Prostate gland (tissue), 2 donors: ENCODE measurements around the gene ZNF101.

Source experiments
- POLR2A ChIP-seq: fragments of 450-650 bp; IDR thresholded peaks from one replicate; pipeline ENCODE4 v1.6.1; 2016; ENCODE audit warnings: antibody characterized with exemption, mild to moderate bottlenecking
- POLR2AphosphoS5 ChIP-seq: sonication (generic); formaldehyde crosslinking; IDR thresholded peaks from one replicate; pipeline ENCODE4 v1.6.1; 2017; ENCODE audit warnings: antibody characterized with exemption
- TF ChIP-seq, protein P1 (sequence below), 4 experiments: fragments of 200-600 bp in 2 of 4; fragments of 450-650 bp in 2 of 4; sonication (generic) in 2 of 4; IDR thresholded peaks; 1 replicate in 3 of 4; 2 replicates in 1 of 4; pipeline ENCODE4 v1.5.1; 2016 to 2019; ENCODE audit warnings: antibody characterized with exemption in 4 of 4, mild to moderate bottlenecking in 2 of 4, moderate library complexity in 2 of 4

DNA sequence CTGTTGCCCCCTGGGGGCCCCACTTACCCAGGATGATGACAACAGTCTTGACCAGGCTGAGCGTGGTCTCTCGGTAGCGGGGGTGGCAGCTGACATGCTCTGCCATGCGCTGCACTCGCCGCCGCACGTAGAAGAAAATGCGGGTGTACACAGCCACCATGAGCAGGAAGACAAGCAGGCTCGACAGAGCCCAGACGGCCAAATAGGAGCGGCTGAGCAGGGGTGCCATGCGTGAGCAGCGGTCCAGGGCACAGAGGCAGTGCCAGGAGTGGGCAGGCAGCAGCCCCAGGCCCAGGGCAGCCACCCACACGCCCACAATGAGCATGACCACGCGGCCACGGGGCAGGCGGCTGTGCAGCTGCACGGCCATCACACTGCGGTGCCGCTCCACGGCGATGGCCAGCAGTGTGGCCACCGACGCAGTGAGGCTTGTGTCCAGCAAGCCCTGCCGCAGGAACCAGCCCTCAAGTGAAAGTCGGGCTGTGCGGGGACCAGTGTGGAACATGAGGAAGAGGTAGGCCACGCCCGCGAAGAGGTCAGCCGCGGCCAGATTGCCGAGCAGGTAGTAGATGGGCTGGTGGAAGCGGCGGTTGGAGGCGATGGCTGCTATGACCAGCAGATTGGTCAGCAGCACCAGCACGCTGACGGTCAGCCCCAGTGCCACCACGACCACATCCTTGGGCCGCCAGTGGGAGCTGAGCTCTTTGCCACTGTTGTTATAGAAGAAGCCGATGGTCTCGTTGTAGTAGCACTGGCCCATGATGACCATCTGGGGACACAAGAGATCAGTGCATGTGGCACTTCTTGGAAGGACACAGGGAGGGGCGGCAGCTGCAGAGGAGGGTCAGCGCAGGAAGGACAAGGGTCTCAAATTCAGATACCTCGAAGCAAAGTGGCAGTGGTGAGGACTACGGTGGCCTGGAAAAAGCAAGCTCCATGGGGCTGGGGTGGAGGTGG, 41.8 kb upstream of the ZNF101 start:
- TF ChIP-seq POLR2AphosphoS5 (no peak), POLR2A (no peak)
- TF ChIP-seq, protein P1, sequence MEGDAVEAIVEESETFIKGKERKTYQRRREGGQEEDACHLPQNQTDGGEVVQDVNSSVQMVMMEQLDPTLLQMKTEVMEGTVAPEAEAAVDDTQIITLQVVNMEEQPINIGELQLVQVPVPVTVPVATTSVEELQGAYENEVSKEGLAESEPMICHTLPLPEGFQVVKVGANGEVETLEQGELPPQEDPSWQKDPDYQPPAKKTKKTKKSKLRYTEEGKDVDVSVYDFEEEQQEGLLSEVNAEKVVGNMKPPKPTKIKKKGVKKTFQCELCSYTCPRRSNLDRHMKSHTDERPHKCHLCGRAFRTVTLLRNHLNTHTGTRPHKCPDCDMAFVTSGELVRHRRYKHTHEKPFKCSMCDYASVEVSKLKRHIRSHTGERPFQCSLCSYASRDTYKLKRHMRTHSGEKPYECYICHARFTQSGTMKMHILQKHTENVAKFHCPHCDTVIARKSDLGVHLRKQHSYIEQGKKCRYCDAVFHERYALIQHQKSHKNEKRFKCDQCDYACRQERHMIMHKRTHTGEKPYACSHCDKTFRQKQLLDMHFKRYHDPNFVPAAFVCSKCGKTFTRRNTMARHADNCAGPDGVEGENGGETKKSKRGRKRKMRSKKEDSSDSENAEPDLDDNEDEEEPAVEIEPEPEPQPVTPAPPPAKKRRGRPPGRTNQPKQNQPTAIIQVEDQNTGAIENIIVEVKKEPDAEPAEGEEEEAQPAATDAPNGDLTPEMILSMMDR (IDR thresholded peaks at IDR 0.05), result no peak
